Cardiac muscle cell (in vitro differentiated cells and primary cell): ENCODE results near the gene PRR23A. TPM values are rescaled to one million over a fixed set of nuclear protein-coding genes. Genes with fewer than 3 reads are reported as not detected.

Experiments used
- DNase-seq, 2 donors: peaks; one replicate each; pipeline versions ENCODE4 v3.0.0 to v3.0.0-alpha.2; 2010 to 2017; ENCODE audit warnings: low read depth in 1 of 2, low spot score in 1 of 2
- H3K27ac ChIP-seq: fragments of 200-600 bp; sonication (generic); 2 replicates; pipeline ENCODE4 v1.5.1; 2016
- H3K27me3 ChIP-seq: fragments of 200-600 bp; sonication (generic); 2 replicates; pipeline ENCODE4 v1.6.0; 2016; ENCODE audit warnings: control low read depth
- H3K36me3 ChIP-seq: fragments of 200-600 bp; sonication (generic); 2 replicates; pipeline ENCODE4 v1.5.1; 2016; ENCODE audit warnings: control low read depth
- H3K4me1 ChIP-seq: fragments of 200-600 bp; sonication (generic); 2 replicates; pipeline ENCODE4 v1.8.1; 2017; ENCODE audit warnings: low read depth, mild to moderate bottlenecking, mixed run types
- H3K4me3 ChIP-seq: fragments of 200-600 bp; sonication (generic); 2 replicates; pipeline ENCODE4 v1.5.1; 2016; ENCODE audit warnings: mild to moderate bottlenecking
- H3K9me3 ChIP-seq: fragments of 200-600 bp; sonication (generic); 2 replicates; pipeline ENCODE4 v1.5.1; 2017; ENCODE audit warnings: low read depth, mild to moderate bottlenecking, control low read depth
- CTCF ChIP-seq: IDR thresholded peaks from 2 replicates; pipeline ENCODE4 v1.5.1; 2012; ENCODE audit warnings: low read depth, mild to moderate bottlenecking, low read length
- polyA plus RNA-seq: library from polyadenylated mRNA; unstranded; fragments of >200 nt; fragmentation: Nextera tagmentation; extraction: Ambion mirVana; gene quantifications from 2 replicates; pipeline ENCODE4 v1.2.1, GENCODE V29; 2016
- total RNA-seq: library from RNA; depleted of rRNA; stranded (reverse); fragments of >200 nt; gene quantifications from 2 replicates; pipeline ENCODE4 v1.2.3, GENCODE V29; 2016

Gene PRR23A
- total and polyA plus RNA-seq, 2 experiments from 2014 or later, result not detected

GRCh38 chr3:138984816-138985215 lies 21.3 kb downstream of the PRR23A start:
- Histone ChIP-seq H3K9me3 (no peaks in the 10 kb centered on the region), H3K36me3 (no peaks in the 10 kb centered on the region), H3K27ac (no peak overlapping the region), H3K4me1 (no peaks in the 10 kb centered on the region), H3K27me3 (peaks cover 15% of the 10 kb centered on the region), H3K4me3 (no peak overlapping the region)
- no peak for DNase-seq
- no peak for TF ChIP-seq CTCF

GRCh38 chr3:138976047-138976446 lies 30.0 kb downstream of the PRR23A start:
- Histone ChIP-seq H3K27ac (no peak overlapping the region), H3K36me3 (no peaks in the 10 kb centered on the region), H3K4me1 (no peaks in the 10 kb centered on the region), H3K9me3 (no peaks in the 10 kb centered on the region), H3K4me3 (no peak overlapping the region), H3K27me3 (no peaks in the 10 kb centered on the region)
- no peak for TF ChIP-seq CTCF
- no peak for DNase-seq

GRCh38 chr3:138975351-138975750 lies 30.7 kb downstream of the PRR23A start:
- Histone ChIP-seq H3K4me3 (no peak overlapping the region), H3K27me3 (no peaks in the 10 kb centered on the region), H3K36me3 (no peaks in the 10 kb centered on the region), H3K9me3 (no peaks in the 10 kb centered on the region), H3K4me1 (no peaks in the 10 kb centered on the region), H3K27ac (no peak overlapping the region)
- no peak for TF ChIP-seq CTCF
- DNase-seq, result no peak

GRCh38 chr3:138974462-138974861 lies 31.6 kb downstream of the PRR23A start:
- no peaks in the 10 kb centered on the region for H3K36me3 ChIP-seq
- no peaks in the 10 kb centered on the region for H3K9me3 ChIP-seq
- no peaks in the 10 kb centered on the region for H3K4me1 ChIP-seq
- DNase-seq, result peak in 1 of 2 donors; percentile 57
- no peak for TF ChIP-seq CTCF
- H3K27ac ChIP-seq, result no peak overlapping the region
- H3K4me3 ChIP-seq, result no peak overlapping the region
- H3K27me3 ChIP-seq, result peaks cover 4% of the 10 kb centered on the region

- Histone ChIP-seq H3K4me1 (no peaks in the 10 kb centered on the region), H3K36me3 (no peaks in the 10 kb centered on the region)
- no peak for DNase-seq
Observed at GRCh38 chr3:138972941-138973340, 33.1 kb downstream of the PRR23A start.

More at GRCh38 chr3:138972941-138973340, 33.1 kb downstream of the PRR23A start:
- TF ChIP-seq CTCF, result no peak
- peaks cover 13% of the 10 kb centered on the region for H3K27me3 ChIP-seq
- no peaks in the 10 kb centered on the region for H3K9me3 ChIP-seq
- H3K4me3 ChIP-seq, result no peak overlapping the region
- H3K27ac ChIP-seq, result no peak overlapping the region
